GM19035 (cell line): ENCODE results near the gene OSTN.

ENCODE experiments used
- ATAC-seq: cut with Tn5 transposase; IDR thresholded peaks from one replicate; pipeline ENCODE4 v1.9.1; 2021; ENCODE audit not compliant: unreplicated experiment

The OSTN gene

GRCh38 chr3:191234216-191234615, 35.2 kb downstream of the OSTN start:
- ATAC-seq = no peak

- peak; percentile 100 for ATAC-seq
Measured at GRCh38 chr3:191235331-191236314, 36.6 kb downstream of the OSTN start.

- no peak for ATAC-seq
Measured at GRCh38 chr3:191236646-191237045, 37.6 kb downstream of the OSTN start.

- no peak for ATAC-seq
Measured at GRCh38 chr3:191237047-191237882, 38.2 kb downstream of the OSTN start.

- ATAC-seq = no peak
Measured at GRCh38 chr3:191238321-191238817, 39.3 kb downstream of the OSTN start.

- no peak for ATAC-seq
Measured at GRCh38 chr3:191239407-191240031, 40.5 kb downstream of the OSTN start.

GRCh38 chr3:191240486-191240885, 41.4 kb downstream of the OSTN start:
- ATAC-seq = no peak

GRCh38 chr3:191244242-191244867, 45.3 kb downstream of the OSTN start:
- peak; percentile 53 for ATAC-seq

GRCh38 chr3:191246034-191246433, 47.0 kb downstream of the OSTN start:
- peak; percentile 48 for ATAC-seq

GRCh38 chr3:191246630-191247029, 47.6 kb downstream of the OSTN start:
- no peak for ATAC-seq

GRCh38 chr3:191253089-191253799, 54.2 kb downstream of the OSTN start:
- peak; percentile 33 for ATAC-seq

- ATAC-seq = no peak
Measured at GRCh38 chr3:191254098-191254873, 55.2 kb downstream of the OSTN start.

- no peak for ATAC-seq
Measured at GRCh38 chr3:191255156-191255555, 56.1 kb downstream of the OSTN start.

GRCh38 chr3:191256405-191256804, 57.4 kb downstream of the OSTN start:
- ATAC-seq = no peak

- ATAC-seq = no peak
Measured at GRCh38 chr3:191257286-191257685, 58.2 kb downstream of the OSTN start.

- ATAC-seq = no peak
Measured at GRCh38 chr3:191259486-191259885, 60.4 kb downstream of the OSTN start.

- ATAC-seq = no peak
Measured at GRCh38 chr3:191260431-191261303, 61.6 kb downstream of the OSTN start.

- ATAC-seq = no peak
Measured at GRCh38 chr3:191261304-191261638, 62.2 kb downstream of the OSTN start.
